Activated CD8-positive, alpha-beta memory T cell treated with anti-CD3 and anti-CD28 coated beads for 1 hour (primary cell): Measurements from ENCODE around the gene STN1.

ENCODE experiments used
- DNase-seq, 2 donors: peaks; one replicate each; pipeline ENCODE4 v3.0.0-alpha.2; 2020; ENCODE audit warnings: low read depth in 1 of 2; ENCODE audit errors: extremely low read depth in 1 of 2

STN1 gene

DNA sequence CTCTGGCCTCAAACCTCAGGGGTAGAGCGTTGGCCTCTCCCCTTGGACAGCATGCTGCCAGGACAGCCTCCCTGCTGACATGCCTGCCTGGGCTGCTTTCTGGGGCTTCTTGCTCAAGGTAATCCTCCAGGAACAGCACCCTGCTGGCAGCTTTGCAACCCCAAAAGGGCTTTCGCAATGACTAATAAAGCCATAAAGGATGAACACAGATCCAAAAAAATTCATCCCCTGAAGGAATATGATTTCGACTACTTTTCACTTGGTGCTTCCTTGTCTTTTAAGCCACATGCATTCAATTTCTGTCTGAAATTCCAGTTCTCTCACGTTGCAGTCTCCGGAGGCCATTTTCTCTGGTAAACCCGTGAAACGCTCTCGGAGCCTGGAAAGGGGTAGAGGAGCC lies 47.5 kb downstream of the STN1 start:
- DNase-seq = no peak

GRCh38 chr10:103869336-103869735 lies 48.6 kb downstream of the STN1 start:
- DNase-seq = no peak

DNA sequence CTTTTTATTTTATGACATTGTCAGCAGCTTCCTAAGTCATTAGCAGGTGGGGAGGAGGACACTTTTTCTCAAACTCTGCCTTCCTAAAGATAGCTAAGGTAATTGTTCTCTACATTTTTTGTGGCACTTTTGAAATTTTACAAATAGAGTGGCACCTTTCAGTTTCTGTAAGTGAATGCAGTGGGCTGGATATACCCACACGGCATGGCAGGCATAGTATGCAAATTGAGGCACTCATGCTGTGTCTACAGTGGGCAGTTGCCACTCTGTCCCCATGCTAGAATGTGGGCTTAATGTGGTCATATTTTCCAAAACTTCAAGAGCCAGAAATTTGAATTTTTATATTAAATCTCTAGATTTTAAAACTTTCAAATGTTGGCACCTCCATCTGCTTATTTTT lies 49.8 kb downstream of the STN1 start:
- no peak for DNase-seq

- DNase-seq = no peak
Measured at GRCh38 chr10:103861505-103861904, 56.5 kb downstream of the STN1 start.

DNA sequence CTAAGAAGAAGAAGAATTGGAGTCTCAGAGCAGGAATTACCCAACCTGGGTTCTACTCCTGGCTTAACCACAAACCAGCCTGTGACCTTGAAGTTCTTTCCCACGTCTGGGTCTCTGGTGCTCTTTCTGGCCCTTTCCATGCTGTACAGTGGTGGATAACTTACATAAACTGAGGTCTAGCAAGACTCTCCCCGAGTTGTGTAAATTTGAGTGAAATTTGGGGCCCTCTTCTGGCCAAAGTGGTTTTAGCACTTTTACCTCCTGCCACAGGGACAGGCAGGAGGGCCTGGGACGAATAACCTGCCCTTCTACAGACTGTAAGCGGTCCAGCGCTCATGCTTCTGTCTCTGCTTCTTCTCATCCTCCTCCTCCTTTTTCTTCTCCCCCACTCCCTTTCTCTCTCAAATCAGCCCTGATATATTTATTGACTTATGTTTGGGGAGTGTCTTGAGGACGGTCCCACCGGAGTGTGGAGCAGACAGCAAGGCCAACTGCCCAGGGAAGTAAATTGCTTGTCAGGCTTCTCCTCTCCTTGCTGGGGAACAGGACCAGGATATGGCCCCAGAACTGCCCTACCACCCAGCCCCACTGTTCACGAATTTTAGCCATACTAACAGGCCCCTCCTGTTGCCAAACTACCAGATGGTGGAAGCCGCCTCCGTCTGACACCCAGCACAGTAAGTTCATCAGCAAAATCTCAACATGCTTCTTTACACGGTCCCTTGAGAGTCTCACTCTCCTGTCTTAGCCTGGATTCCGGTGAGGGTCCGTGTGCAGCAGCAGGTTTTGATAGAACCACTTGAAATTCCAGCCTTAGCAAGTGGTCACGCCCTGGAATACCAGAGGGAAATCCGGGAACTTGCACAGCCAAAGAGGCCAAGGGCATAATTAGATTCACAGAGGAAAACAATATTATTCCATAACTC lies 58.6 kb downstream of the STN1 start:
- DNase-seq = no peak

DNA sequence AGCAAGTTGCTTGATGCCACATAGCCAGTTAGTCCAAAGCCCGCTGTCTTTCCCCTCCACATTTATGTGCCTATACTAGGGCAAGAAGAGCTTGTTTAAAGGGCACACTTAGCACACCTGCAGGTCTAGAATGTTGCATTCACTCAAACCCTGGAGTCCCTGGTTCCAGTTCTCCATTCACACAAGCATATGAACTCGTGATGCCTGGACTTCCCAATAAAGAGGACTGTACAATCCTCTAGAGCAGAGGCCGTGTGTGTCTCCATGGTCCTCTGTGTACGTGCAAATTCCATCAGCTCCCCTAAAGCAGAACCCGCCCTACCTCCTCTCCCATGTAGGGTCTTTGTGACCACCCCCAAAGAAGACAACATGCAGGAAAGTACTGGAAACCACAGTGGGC lies 59.6 kb downstream of the STN1 start:
- no peak for DNase-seq

- no peak for DNase-seq
Measured at GRCh38 chr10:103856797-103857170, 61.2 kb downstream of the STN1 start.

- no peak for DNase-seq
Measured at GRCh38 chr10:103855852-103856796, 61.9 kb downstream of the STN1 start.

DNA sequence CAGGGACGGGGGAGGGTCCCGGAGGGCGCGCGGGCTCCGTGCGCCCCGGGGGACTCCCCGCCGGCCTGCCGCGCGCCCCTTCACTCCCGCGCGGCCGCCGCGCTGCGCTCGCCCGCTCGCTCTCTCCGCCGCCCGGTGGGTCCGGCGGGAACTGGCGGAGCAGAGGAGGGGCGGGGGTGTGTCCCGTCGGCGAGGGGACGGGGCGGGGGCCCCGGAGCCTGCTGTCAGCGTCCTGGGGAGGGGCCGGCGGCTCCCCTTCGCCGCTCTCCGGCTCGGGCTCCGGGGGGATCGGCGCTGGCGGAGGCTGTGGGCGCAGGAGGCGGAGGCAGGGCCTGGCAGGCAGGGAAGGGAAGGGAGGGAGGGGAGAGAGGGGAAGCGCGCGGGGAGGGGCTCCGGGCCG lies 62.6 kb downstream of the STN1 start, which contains the start of gene SH3PXD2A:
Gene SH3PXD2A, minus strand, starts transcription at position 153 of the 400 bp plus-strand sequence. CDS start 310 bp downstream, outside the sequence.
- no peak for DNase-seq

GRCh38 chr10:103854686-103855391 lies 63.1 kb downstream of the STN1 start:
- no peak for DNase-seq

- no peak for DNase-seq
Measured at GRCh38 chr10:103854265-103854685, 63.7 kb downstream of the STN1 start.

GRCh38 chr10:103853428-103854264 lies 64.3 kb downstream of the STN1 start:
- DNase-seq = no peak

GRCh38 chr10:103852856-103853255 lies 65.1 kb downstream of the STN1 start:
- no peak for DNase-seq

GRCh38 chr10:103852189-103852711 lies 65.7 kb downstream of the STN1 start:
- DNase-seq = no peak

- DNase-seq = no peak
Measured at GRCh38 chr10:103851261-103851660, 66.7 kb downstream of the STN1 start.

DNA sequence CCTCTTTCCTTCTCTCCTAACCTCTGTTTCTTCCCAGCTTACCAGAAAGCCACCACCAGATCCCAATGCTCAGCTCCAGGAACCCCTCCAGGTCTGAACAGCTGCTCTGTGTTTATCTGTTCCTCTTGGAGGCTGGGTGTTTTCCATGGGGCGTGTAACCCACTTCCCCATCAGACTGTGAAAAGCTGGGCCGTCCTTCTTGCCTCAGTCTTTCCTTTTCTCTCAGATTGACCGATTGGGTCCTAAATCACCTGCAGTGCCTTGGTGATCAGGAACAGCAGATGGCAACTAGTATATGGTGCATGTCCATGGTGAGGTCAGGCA lies 67.5 kb downstream of the STN1 start:
- no peak for DNase-seq

DNA sequence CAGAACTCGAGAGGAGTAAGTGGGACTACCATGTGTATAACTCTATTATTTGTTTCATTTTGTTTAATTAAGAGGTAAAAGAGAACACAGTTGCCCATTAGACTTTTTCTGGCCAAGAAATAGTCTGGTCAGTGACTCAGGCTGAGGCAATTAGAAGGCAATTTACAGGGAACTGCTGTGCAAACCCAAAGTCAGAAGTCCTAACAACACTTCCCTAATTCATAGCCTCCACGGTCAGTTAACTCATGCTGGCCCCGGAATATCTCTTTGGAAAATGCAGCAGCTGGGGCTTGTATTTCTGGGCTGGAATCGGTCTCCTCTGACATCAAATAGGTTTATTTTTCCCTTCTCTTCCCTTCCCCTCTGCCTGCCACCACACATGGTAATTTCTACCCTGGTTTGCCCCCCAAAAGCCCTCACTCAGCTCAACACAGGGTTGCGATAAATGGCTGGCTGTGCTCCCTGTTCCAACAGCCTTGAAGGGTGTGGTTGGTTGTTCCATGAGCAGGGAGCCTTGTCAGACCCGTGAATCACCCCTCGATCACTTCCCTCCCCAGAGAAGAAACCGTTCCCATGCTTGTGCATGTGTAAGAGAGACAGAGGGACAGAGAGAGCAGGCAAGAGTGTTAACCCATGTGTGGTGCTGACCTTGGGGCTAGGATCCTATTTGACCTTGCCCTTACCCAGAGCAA lies 68.0 kb downstream of the STN1 start:
- no peak for DNase-seq

DNA sequence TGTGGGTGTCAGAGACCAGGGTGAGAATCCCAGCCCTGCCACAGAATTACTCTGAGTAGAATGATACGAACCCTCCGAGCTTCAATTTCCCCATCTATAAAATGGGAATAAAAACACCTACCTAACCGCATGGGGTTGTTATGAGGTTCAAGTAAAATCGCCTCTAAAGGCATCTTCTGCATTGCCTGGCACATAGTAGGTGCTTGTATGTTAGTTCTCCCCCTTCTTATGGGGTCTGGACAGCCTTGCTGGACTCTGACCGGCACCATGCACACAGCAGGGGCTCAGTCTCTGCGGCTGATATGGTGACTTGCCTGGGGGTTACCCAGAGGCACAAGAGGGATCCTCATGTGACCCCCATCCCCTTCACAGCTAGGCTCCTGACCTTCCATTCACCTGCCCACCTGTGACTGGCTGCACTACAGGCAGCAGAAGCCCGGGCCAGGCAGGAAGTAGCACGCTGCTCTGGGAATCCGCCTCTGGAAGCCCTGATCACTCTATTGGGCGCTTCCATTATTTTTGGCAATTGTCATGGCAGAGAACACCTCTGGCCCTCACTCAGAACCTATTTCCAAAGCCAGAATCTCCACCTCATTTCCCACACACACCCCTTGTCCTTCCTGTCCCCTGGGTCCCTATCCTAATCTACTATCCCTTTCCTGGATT lies 68.6 kb downstream of the STN1 start:
- DNase-seq = no peak
